ENCODE data around the gene MRPS33.

DNA sequence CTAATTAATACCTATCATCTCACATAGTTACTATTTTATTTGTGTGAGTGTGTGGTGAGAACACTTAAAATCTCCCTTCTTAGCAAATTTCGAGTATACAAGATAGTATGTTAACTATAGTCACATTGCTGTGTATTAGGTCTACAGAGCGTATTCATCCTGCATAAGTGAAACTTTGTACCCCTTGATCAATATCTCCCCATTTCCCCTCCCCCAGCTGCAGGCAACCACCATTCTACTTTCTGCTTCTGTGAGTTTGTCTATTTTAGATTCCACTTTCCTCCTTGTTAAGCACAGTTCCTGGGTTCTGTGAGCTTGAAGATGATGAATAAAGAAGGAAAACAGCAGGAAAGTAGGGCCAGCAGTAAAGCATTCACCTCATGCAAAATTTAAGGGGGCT, 42.4 kb downstream of the MRPS33 start:
- TF ChIP-seq, protein P1, sequence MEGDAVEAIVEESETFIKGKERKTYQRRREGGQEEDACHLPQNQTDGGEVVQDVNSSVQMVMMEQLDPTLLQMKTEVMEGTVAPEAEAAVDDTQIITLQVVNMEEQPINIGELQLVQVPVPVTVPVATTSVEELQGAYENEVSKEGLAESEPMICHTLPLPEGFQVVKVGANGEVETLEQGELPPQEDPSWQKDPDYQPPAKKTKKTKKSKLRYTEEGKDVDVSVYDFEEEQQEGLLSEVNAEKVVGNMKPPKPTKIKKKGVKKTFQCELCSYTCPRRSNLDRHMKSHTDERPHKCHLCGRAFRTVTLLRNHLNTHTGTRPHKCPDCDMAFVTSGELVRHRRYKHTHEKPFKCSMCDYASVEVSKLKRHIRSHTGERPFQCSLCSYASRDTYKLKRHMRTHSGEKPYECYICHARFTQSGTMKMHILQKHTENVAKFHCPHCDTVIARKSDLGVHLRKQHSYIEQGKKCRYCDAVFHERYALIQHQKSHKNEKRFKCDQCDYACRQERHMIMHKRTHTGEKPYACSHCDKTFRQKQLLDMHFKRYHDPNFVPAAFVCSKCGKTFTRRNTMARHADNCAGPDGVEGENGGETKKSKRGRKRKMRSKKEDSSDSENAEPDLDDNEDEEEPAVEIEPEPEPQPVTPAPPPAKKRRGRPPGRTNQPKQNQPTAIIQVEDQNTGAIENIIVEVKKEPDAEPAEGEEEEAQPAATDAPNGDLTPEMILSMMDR (IDR thresholded peaks at IDR 0.05; ENCODE audit: extremely low read depth in 1 of 2, insufficient read depth in 1 of 2, low read depth in 1 of 2, low read length in 2 of 2): no peak
- no peak for TF ChIP-seq POLR2AphosphoS5 (IDR thresholded peaks at IDR 0.05; ENCODE audit: insufficient read depth, low read depth, low read length)

All from endothelial cell of umbilical vein (primary cell).